ENCODE measurements around the gene LMBRD2.

LMBRD2 gene

GRCh38 chr5:36125868-36126267 lies 25.8 kb downstream of the LMBRD2 start:
- Histone ChIP-seq H3K14ac (ENCODE audit: low read length) (no peak overlapping the region), H3K36me3 (replicated peaks in 1 of 2; ENCODE audit: control insufficient read depth in 2 of 2, insufficient read depth in 2 of 2, low read length in 2 of 2) (peaks cover 0 to 8% of the 10 kb centered on the region in 2 donors), H3K79me1 (ENCODE audit: low read depth, low read length) (no peaks in the 10 kb centered on the region), H3K4me3 (ENCODE audit: low read length in 2 of 2) (no peak overlapping the region), H2BK15ac (ENCODE audit: low read length) (no peak overlapping the region), H3K27ac (replicated peaks; ENCODE audit: low read length) (no peak overlapping the region), H3K4ac (ENCODE audit: low read length) (no peak overlapping the region), H3K9ac (ENCODE audit: low read depth, low read length, poor library complexity) (no peak overlapping the region), H2AFZ (ENCODE audit: low read length) (no peak overlapping the region), H3K4me1 (ENCODE audit: control insufficient read depth in 2 of 2, insufficient read depth in 1 of 2, low read depth in 1 of 2, low read length in 2 of 2) (no peaks in the 10 kb centered on the region), H4K91ac (ENCODE audit: low read depth, low read length, poor library complexity) (no peak overlapping the region), H3K9me3 (replicated peaks in 1 of 2; ENCODE audit: control insufficient read depth in 2 of 2, insufficient read depth in 1 of 2, low read depth in 1 of 2, low read length in 2 of 2) (peaks cover 2 to 7% of the 10 kb centered on the region in 2 donors), H2BK12ac (ENCODE audit: low read length) (no peak overlapping the region), H3K4me2 (ENCODE audit: insufficient read depth, low read length, poor library complexity, severe bottlenecking) (no peak overlapping the region), H2AK5ac (ENCODE audit: low read depth, low read length) (no peak overlapping the region), H3K23ac (ENCODE audit: low read depth, low read length, poor library complexity) (no peak overlapping the region), H4K8ac (ENCODE audit: low read depth, low read length) (no peak overlapping the region), H2BK120ac (ENCODE audit: low read depth, low read length) (no peak overlapping the region), H3K27me3 (ENCODE audit: control insufficient read depth in 3 of 3, insufficient read depth in 3 of 3, low read depth in 1 of 3, low read length in 3 of 3) (no peaks in the 10 kb centered on the region), H2BK5ac (ENCODE audit: low read length) (no peak overlapping the region), H3K18ac (ENCODE audit: low read length) (no peak overlapping the region)
- no CpG with 5 or more reads among the region's 1 CpG for WGBS, 2 donors (ENCODE audit: extremely low coverage in 2 of 2, insufficient read length in 2 of 2, insufficient replicate concordance in 1 of 2)
- no peak for DNase-seq (ENCODE audit: low spot score)

- Histone ChIP-seq H3K4me2 (ENCODE audit: insufficient read depth, low read length, poor library complexity, severe bottlenecking) (no peak overlapping the region), H2BK120ac (ENCODE audit: low read depth, low read length) (no peak overlapping the region), H3K9ac (ENCODE audit: low read depth, low read length, poor library complexity) (no peak overlapping the region), H3K18ac (ENCODE audit: low read length) (no peak overlapping the region), H3K23ac (ENCODE audit: low read depth, low read length, poor library complexity) (no peak overlapping the region), H3K27ac (replicated peaks; ENCODE audit: low read length) (no peak overlapping the region), H4K8ac (ENCODE audit: low read depth, low read length) (no peak overlapping the region), H3K9me3 (replicated peaks in 1 of 2; ENCODE audit: control insufficient read depth in 2 of 2, insufficient read depth in 1 of 2, low read depth in 1 of 2, low read length in 2 of 2) (no peaks in the 10 kb centered on the region), H3K36me3 (replicated peaks in 1 of 2; ENCODE audit: control insufficient read depth in 2 of 2, insufficient read depth in 2 of 2, low read length in 2 of 2) (peaks cover 0 to 21% of the 10 kb centered on the region in 2 donors), H3K79me1 (ENCODE audit: low read depth, low read length) (no peaks in the 10 kb centered on the region), H3K14ac (ENCODE audit: low read length) (no peak overlapping the region), H3K4me3 (ENCODE audit: low read length in 2 of 2) (no peak overlapping the region), H3K4ac (ENCODE audit: low read length) (no peak overlapping the region), H4K91ac (ENCODE audit: low read depth, low read length, poor library complexity) (no peak overlapping the region), H2BK5ac (ENCODE audit: low read length) (no peak overlapping the region), H3K27me3 (ENCODE audit: control insufficient read depth in 3 of 3, insufficient read depth in 3 of 3, low read depth in 1 of 3, low read length in 3 of 3) (no peaks in the 10 kb centered on the region), H2AFZ (ENCODE audit: low read length) (no peak overlapping the region), H2AK5ac (ENCODE audit: low read depth, low read length) (no peak overlapping the region), H2BK12ac (ENCODE audit: low read length) (no peak overlapping the region), H2BK15ac (ENCODE audit: low read length) (no peak overlapping the region), H3K4me1 (ENCODE audit: control insufficient read depth in 2 of 2, insufficient read depth in 1 of 2, low read depth in 1 of 2, low read length in 2 of 2) (no peaks in the 10 kb centered on the region)
- WGBS, 2 donors (ENCODE audit: extremely low coverage in 2 of 2, insufficient read length in 2 of 2, insufficient replicate concordance in 1 of 2): no CpG with 5 or more reads among the region's 1 CpG
- DNase-seq (ENCODE audit: low spot score): no peak
Observed at GRCh38 chr5:36111238-36111637, 40.4 kb downstream of the LMBRD2 start.

GRCh38 chr5:36108758-36109460 lies 42.8 kb downstream of the LMBRD2 start:
- Histone ChIP-seq H3K4me2 (ENCODE audit: insufficient read depth, low read length, poor library complexity, severe bottlenecking) (no peak overlapping the region), H3K4me1 (ENCODE audit: control insufficient read depth in 2 of 2, insufficient read depth in 1 of 2, low read depth in 1 of 2, low read length in 2 of 2) (no peaks in the 10 kb centered on the region), H3K14ac (ENCODE audit: low read length) (no peak overlapping the region), H4K91ac (ENCODE audit: low read depth, low read length, poor library complexity) (no peak overlapping the region), H3K27me3 (ENCODE audit: control insufficient read depth in 3 of 3, insufficient read depth in 3 of 3, low read depth in 1 of 3, low read length in 3 of 3) (no peaks in the 10 kb centered on the region), H2BK12ac (ENCODE audit: low read length) (no peak overlapping the region), H2BK120ac (ENCODE audit: low read depth, low read length) (no peak overlapping the region), H2AFZ (ENCODE audit: low read length) (no peak overlapping the region), H3K36me3 (replicated peaks in 1 of 2; ENCODE audit: control insufficient read depth in 2 of 2, insufficient read depth in 2 of 2, low read length in 2 of 2) (peaks cover 0 to 19% of the 10 kb centered on the region in 2 donors), H3K9me3 (replicated peaks in 1 of 2; ENCODE audit: control insufficient read depth in 2 of 2, insufficient read depth in 1 of 2, low read depth in 1 of 2, low read length in 2 of 2) (no peaks in the 10 kb centered on the region), H3K4ac (ENCODE audit: low read length) (no peak overlapping the region), H3K79me1 (ENCODE audit: low read depth, low read length) (no peaks in the 10 kb centered on the region), H3K9ac (ENCODE audit: low read depth, low read length, poor library complexity) (no peak overlapping the region), H2BK15ac (ENCODE audit: low read length) (no peak overlapping the region), H3K18ac (ENCODE audit: low read length) (no peak overlapping the region), H3K4me3 (ENCODE audit: low read length in 2 of 2) (no peak overlapping the region), H4K8ac (ENCODE audit: low read depth, low read length) (no peak overlapping the region), H2AK5ac (ENCODE audit: low read depth, low read length) (no peak overlapping the region), H3K23ac (ENCODE audit: low read depth, low read length, poor library complexity) (no peak overlapping the region), H2BK5ac (ENCODE audit: low read length) (no peak overlapping the region), H3K27ac (replicated peaks; ENCODE audit: low read length) (no peak overlapping the region)
- DNase-seq (ENCODE audit: low spot score): no peak
- no CpG with 5 or more reads among the region's 3 CpGs for WGBS, 2 donors (ENCODE audit: extremely low coverage in 2 of 2, insufficient read length in 2 of 2, insufficient replicate concordance in 1 of 2)

- no peaks in the 10 kb centered on the region for H3K79me1 ChIP-seq (ENCODE audit: low read depth, low read length)
- no peak overlapping the region for H2BK5ac ChIP-seq (ENCODE audit: low read length)
- WGBS, 2 donors (ENCODE audit: extremely low coverage in 2 of 2, insufficient read length in 2 of 2, insufficient replicate concordance in 1 of 2): no CpG with 5 or more reads among the region's 2 CpGs
- no peak overlapping the region for H2BK120ac ChIP-seq (ENCODE audit: low read depth, low read length)
- H3K27me3 ChIP-seq (ENCODE audit: control insufficient read depth in 3 of 3, insufficient read depth in 3 of 3, low read depth in 1 of 3, low read length in 3 of 3): no peaks in the 10 kb centered on the region
- H3K18ac ChIP-seq (ENCODE audit: low read length): no peak overlapping the region
- no peak overlapping the region for H4K91ac ChIP-seq (ENCODE audit: low read depth, low read length, poor library complexity)
- no peaks in the 10 kb centered on the region for H3K9me3 ChIP-seq (replicated peaks in 1 of 2; ENCODE audit: control insufficient read depth in 2 of 2, insufficient read depth in 1 of 2, low read depth in 1 of 2, low read length in 2 of 2)
- H3K9ac ChIP-seq (ENCODE audit: low read depth, low read length, poor library complexity): no peak overlapping the region
- no peak overlapping the region for H3K27ac ChIP-seq (replicated peaks; ENCODE audit: low read length)
- no peak overlapping the region for H2BK15ac ChIP-seq (ENCODE audit: low read length)
- H4K8ac ChIP-seq (ENCODE audit: low read depth, low read length): no peak overlapping the region
- peaks cover 0 to 14% of the 10 kb centered on the region in 2 donors for H3K36me3 ChIP-seq (replicated peaks in 1 of 2; ENCODE audit: control insufficient read depth in 2 of 2, insufficient read depth in 2 of 2, low read length in 2 of 2)
- H3K14ac ChIP-seq (ENCODE audit: low read length): no peak overlapping the region
- H3K4me3 ChIP-seq (ENCODE audit: low read length in 2 of 2): no peak overlapping the region
- H3K23ac ChIP-seq (ENCODE audit: low read depth, low read length, poor library complexity): no peak overlapping the region
- H2AFZ ChIP-seq (ENCODE audit: low read length): no peak overlapping the region
- H3K4ac ChIP-seq (ENCODE audit: low read length): no peak overlapping the region
- H2AK5ac ChIP-seq (ENCODE audit: low read depth, low read length): no peak overlapping the region
- no peak for DNase-seq (ENCODE audit: low spot score)
- H3K4me2 ChIP-seq (ENCODE audit: insufficient read depth, low read length, poor library complexity, severe bottlenecking): no peak overlapping the region
- no peaks in the 10 kb centered on the region for H3K4me1 ChIP-seq (ENCODE audit: control insufficient read depth in 2 of 2, insufficient read depth in 1 of 2, low read depth in 1 of 2, low read length in 2 of 2)
- H2BK12ac ChIP-seq (ENCODE audit: low read length): no peak overlapping the region
Observed at GRCh38 chr5:36105819-36106218, 45.9 kb downstream of the LMBRD2 start.
